WI38 (cell line): Measurements from ENCODE around the gene DHX57.

ENCODE experiments used
- H3K4me3 ChIP-seq: 2 replicates; pipeline ENCODE4 v1.5.1; 2011; ENCODE audit warnings: low read depth, mild to moderate bottlenecking, control low read depth, low read length
- TF ChIP-seq, protein P1 (sequence below): IDR thresholded peaks from 2 replicates; pipeline ENCODE4 v1.5.1; 2012; ENCODE audit warnings: low read depth, mild to moderate bottlenecking, control low read depth, low read length

Gene DHX57

DNA sequence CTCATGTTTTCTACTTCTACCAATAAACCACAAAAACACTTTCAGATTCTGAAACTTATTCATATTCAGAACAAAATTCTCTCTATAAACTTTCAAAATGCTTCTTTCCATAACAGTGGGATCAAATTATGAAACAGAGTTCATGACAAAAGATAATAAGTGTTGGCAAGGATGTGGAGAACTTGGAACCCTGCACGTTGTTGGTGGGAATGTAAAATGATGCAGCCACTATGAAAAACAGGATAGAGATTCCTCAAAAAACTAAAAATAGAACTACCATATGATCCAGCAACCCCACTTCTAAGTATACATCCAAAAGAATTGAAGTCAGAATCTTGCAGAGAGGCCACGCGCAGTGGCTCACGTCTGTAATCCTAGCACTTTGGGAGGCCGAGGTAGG lies 52.3 kb downstream of the DHX57 start:
- TF ChIP-seq, protein P1, sequence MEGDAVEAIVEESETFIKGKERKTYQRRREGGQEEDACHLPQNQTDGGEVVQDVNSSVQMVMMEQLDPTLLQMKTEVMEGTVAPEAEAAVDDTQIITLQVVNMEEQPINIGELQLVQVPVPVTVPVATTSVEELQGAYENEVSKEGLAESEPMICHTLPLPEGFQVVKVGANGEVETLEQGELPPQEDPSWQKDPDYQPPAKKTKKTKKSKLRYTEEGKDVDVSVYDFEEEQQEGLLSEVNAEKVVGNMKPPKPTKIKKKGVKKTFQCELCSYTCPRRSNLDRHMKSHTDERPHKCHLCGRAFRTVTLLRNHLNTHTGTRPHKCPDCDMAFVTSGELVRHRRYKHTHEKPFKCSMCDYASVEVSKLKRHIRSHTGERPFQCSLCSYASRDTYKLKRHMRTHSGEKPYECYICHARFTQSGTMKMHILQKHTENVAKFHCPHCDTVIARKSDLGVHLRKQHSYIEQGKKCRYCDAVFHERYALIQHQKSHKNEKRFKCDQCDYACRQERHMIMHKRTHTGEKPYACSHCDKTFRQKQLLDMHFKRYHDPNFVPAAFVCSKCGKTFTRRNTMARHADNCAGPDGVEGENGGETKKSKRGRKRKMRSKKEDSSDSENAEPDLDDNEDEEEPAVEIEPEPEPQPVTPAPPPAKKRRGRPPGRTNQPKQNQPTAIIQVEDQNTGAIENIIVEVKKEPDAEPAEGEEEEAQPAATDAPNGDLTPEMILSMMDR, result no peak
- no peak overlapping the region for H3K4me3 ChIP-seq

DNA sequence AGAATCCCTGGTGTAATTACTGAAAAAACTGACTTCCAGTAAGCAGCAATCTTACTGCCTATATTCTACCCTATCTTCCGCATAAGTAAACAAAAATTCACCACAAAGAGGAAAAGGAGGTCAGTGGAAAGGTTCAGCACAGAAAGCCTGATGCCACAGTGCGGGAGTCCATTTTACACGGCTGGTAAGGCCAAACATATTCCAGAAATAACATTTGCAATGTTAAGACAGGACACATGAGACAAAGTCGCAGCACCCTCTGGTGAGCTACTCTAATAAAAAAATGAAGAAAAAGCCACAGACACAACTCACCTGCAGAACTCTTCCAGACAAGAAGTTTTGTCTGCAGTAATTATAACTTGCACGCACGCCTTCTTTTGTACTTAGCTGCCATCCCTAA lies 57.2 kb downstream of the DHX57 start:
- no peak overlapping the region for H3K4me3 ChIP-seq
- TF ChIP-seq, protein P1, result no peak

DNA sequence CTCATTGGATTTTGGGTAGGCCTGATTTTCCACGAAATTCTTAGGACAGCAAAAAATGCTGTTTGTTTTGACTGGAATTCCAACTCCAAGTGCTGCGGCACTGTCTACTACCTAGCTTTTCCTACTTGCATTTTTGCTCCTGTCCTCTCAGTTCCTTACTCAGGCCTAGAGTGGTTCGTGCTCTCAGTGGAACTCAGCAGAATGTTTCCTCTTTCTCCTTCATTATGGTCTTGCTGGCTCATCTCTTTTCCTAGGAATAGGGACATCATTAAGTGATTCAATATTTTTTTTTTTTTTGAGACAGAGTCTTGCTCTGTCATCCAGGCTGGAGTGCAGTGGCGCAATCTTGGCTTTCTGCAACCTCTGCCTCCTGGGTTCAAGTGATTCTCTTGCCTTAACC lies 59.8 kb downstream of the DHX57 start:
- H3K4me3 ChIP-seq, result no peak overlapping the region
- TF ChIP-seq, protein P1, result no peak

DNA sequence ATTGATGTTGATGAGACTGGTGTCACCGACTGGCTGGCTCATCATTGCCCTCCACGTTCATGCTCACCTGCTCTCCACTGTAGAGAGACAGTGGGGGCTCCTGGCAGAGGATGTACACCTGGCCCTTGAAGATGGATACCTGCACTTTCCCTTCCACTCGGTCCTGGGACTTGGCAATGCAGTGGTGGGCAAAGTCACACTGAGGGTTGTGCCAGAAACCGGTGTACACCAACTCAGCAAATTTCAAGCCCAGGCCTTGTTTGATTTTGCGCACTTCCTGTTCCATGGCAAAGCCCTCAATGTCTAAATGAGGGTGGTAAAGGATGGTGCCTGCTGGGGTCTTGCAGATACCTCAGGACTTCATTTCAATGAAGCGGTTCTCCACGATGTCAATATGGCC lies 65.2 kb downstream of the DHX57 start:
- TF ChIP-seq, protein P1, result no peak

DNA sequence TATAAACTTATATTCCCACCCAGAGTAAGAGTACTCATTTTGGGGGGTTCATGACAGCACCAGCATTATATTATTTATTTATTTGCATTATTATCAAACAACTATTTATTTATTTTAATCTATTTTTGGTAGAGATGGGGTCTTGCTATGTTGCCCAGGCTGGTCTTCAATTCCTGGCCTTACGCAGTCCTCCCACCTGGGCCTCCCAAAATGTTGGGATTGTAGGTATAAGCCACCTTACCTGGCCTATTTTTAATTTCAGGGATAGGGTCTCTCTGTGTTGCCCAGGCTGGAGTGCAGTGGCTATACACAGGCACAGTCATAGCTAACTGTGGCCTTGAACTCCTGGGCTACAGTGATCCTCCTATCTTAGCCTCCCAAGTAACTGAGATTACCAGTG lies 67.1 kb downstream of the DHX57 start:
- TF ChIP-seq, protein P1, result no peak
- no peak overlapping the region for H3K4me3 ChIP-seq

More for the DNA sequence above, 65.2 kb downstream of the DHX57 start:
- H3K4me3 ChIP-seq, result no peak overlapping the region

DNA sequence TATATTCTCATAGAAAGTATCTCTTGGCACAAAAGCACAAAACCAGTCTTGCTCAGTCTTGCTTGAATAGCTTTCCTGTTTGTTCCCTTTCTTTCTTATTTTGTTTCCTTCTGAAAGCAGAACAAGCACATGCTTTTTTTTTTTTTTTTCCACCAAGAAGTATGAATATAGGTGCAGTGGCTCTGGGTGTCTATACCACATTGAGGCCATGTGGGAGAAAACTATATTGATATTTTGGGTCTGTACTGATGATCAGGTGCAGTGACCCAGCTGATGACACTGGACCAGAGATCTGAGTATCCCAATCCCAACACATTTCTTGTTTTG lies 69.0 kb downstream of the DHX57 start:
- H3K4me3 ChIP-seq, result no peak overlapping the region
- TF ChIP-seq, protein P1, result no peak

DNA sequence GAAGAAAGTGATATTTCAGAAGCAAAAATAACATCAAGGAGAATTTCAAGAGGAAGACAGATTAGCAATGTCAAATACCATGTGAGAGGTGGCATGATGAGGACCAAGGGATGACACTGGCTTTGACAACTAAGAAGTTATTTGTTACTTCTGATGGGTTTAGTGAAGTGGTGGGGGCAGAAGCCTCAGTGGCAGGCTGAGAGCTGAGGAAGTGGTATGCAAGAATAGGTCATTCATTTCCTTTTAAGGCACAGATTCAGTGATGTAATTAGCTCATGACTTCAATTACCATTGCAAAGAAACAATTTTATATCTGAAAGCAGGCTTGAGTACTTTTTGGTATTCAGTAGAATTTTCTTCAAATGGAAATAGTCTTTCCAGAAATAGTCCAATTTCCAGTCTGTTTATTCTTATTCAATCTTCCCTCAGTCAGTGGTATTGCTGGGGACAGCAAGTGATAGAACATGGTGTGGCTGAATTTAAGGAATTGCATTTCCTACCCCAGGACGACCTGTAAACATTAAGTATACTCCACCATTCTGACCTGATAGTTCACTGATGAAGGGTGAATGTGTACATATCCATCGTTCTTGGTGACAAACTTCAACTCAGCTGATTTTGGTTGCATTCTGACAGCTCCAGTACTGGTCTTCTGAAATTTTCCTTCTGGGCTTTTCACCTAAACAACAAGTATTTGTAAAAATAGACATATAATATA lies 69.6 kb downstream of the DHX57 start:
- no peak overlapping the region for H3K4me3 ChIP-seq
- TF ChIP-seq, protein P1, result no peak
